HFFc6 (cell line): ENCODE data around the gene KLK5. TPM values are rescaled to one million over a fixed set of nuclear protein-coding genes. Genes with fewer than 3 reads are reported as not detected.
"Not testable (repeated sequence)": the region's sequence is repeated elsewhere in the genome, so short reads cannot be mapped to it uniquely, and the experiment has no call there.

Experiments
- DNase-seq: peaks from one replicate; pipeline ENCODE4 v3.0.0-alpha.2; 2018
- H3K27ac Mint-ChIP-seq: 2 replicates; pipeline ENCODE4 v1.8.0; 2020; ENCODE audit warnings: mild to moderate bottlenecking, mixed read lengths
- H3K27me3 Mint-ChIP-seq: 2 replicates; pipeline ENCODE4 v1.8.0; 2021; ENCODE audit warnings: mild to moderate bottlenecking, moderate library complexity, mixed read lengths; ENCODE audit not compliant: insufficient read depth
- H3K36me3 Mint-ChIP-seq: 2 replicates; pipeline ENCODE4 v1.8.0; 2021; ENCODE audit warnings: low read depth, mixed read lengths
- H3K4me1 Mint-ChIP-seq: 2 replicates; pipeline ENCODE4 v1.8.0; 2020; ENCODE audit warnings: low read depth, mixed read lengths
- H3K4me3 Mint-ChIP-seq: 2 replicates; pipeline ENCODE4 v1.8.0; 2020; ENCODE audit warnings: mild to moderate bottlenecking, moderate library complexity, mixed read lengths
- H3K9me3 Mint-ChIP-seq: 2 replicates; pipeline ENCODE4 v1.8.0; 2020; ENCODE audit warnings: mild to moderate bottlenecking, mixed read lengths
- total RNA-seq, 6 experiments: library from RNA; stranded (reverse); fragmentation: NEBNext Ultra II Directional; extraction: Animal tissue kit (Norgen Biotek cat#: 25700); gene quantifications; 2 replicates in 1 of 6; 3 replicates in 5 of 6; pipeline ENCODE4 v1.2.3, GENCODE V29; 2021
- TF ChIP-seq, protein P1 (sequence below): fragments of 200-600 bp; sonication (generic); IDR thresholded peaks from 2 replicates; pipeline ENCODE4 v1.5.0; 2021; ENCODE audit warnings: antibody characterized with exemption, mild to moderate bottlenecking

KLK5 gene
- total RNA-seq, 6 experiments from 2014 or later, result not detected

DNA sequence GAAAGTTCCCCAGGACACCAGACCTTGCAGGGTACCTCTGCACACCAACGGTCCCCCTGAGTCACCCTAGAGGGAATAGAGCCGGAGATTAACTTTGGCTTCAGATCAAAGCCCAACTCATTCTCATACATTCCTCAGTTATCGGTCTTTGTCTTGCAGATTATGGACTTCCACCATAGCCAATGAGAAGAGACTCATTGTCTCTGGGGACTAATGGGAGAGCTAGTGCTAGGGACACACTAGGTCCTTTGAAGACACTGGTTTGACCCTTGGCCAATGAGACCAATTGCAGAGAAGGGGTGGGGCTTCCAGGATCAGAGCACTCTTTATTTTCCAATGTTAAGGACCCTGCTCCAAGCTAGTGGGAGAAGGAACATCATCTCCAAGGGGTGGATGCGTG lies 24.8 kb upstream of the KLK5 start:
- Mint-ChIP-seq H3K4me1 (no peaks in the 10 kb centered on the region), H3K4me3 (no peak overlapping the region), H3K36me3 (peaks cover 4% of the 10 kb centered on the region; the same call in 1 of the 2 replicates), H3K9me3 (peaks cover 19% of the 10 kb centered on the region), H3K27me3 (peaks cover 7% of the 10 kb centered on the region; the same call in 1 of the 2 replicates), H3K27ac (no peak overlapping the region)
- no peak for DNase-seq
- TF ChIP-seq, protein P1, sequence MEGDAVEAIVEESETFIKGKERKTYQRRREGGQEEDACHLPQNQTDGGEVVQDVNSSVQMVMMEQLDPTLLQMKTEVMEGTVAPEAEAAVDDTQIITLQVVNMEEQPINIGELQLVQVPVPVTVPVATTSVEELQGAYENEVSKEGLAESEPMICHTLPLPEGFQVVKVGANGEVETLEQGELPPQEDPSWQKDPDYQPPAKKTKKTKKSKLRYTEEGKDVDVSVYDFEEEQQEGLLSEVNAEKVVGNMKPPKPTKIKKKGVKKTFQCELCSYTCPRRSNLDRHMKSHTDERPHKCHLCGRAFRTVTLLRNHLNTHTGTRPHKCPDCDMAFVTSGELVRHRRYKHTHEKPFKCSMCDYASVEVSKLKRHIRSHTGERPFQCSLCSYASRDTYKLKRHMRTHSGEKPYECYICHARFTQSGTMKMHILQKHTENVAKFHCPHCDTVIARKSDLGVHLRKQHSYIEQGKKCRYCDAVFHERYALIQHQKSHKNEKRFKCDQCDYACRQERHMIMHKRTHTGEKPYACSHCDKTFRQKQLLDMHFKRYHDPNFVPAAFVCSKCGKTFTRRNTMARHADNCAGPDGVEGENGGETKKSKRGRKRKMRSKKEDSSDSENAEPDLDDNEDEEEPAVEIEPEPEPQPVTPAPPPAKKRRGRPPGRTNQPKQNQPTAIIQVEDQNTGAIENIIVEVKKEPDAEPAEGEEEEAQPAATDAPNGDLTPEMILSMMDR, result no peak

DNA sequence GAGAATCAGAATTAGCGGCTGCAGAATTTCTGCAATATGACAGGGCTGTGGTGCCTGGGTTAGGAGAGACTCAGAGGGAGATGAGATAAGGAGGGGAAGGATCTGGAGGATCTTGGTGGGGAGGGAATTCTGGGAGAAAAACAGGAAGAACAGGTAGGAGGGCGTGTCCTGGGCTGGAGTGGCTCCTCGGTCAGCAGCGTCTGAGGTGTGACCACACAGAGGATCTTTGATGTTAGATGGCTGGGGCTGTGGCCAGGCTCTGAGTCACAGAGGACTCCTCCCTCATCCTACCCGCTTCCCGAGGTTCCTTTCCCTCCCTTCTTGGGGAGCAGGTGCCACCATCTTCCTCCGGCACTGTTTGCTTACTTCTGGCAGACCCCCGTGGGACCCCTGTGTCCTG lies 22.9 kb upstream of the KLK5 start:
- no peak overlapping the region for H3K27ac Mint-ChIP-seq
- H3K9me3 Mint-ChIP-seq, result peaks cover 17% of the 10 kb centered on the region

DNA sequence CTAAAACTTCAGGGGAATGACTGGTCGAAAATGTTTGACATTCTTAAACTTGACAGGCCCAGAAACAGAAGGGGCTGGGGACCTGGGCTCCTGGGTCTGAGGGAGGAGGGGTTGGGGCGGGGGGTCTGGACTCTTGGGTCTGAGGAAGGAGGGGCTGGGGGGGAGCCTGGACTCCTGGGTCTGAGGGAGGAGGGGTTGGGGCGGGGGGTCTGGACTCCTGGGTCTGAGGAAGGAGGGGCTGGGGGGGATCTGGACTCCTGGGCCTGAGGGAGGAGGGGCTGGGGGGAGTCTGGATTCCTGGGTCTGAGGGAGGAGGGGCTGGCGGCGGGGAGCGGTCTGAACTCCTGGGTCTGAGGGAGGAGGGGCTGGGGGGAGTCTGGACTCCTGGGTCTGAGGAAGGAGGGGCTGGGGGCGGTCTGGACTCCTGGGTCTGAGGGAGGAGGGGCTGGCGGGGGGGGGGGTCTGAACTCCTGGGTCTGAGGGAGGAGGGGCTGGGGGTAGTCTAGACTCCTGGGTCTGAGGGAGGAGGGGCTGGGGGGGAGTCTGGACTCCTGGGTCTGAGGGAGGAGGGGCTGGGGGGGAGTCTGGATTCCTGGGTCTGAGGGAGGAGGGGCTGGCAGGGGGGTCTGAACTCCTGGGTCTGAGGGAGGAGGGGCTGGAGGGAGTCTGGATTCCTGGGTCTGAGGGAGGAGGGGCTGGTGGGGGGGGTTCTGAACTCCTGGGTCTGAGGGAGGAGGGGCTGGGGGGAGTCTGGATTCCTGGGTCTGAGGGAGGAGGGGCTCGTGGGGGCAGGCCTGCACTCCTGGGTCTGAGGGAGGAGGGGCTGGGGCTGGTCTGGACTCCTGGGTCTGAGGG lies 22.1 kb upstream of the KLK5 start:
- Mint-ChIP-seq H3K27ac (no peak overlapping the region), H3K4me1 (no peaks in the 10 kb centered on the region), H3K9me3 (peaks cover 23% of the 10 kb centered on the region), H3K36me3 (peaks cover 6% of the 10 kb centered on the region), H3K4me3 (no peak overlapping the region), H3K27me3 (peaks cover 6% of the 10 kb centered on the region; the same call in 1 of the 2 replicates)
- DNase-seq, result no peak
- TF ChIP-seq, protein P1, result no peak

More for the DNA sequence above, 22.9 kb upstream of the KLK5 start:
- Mint-ChIP-seq H3K36me3 (peaks cover under 1% of the 10 kb centered on the region), H3K4me1 (no peaks in the 10 kb centered on the region), H3K4me3 (no peak overlapping the region), H3K27me3 (peaks cover 6% of the 10 kb centered on the region; the same call in 1 of the 2 replicates)
- TF ChIP-seq, protein P1, result no peak
- DNase-seq, result no peak

DNA sequence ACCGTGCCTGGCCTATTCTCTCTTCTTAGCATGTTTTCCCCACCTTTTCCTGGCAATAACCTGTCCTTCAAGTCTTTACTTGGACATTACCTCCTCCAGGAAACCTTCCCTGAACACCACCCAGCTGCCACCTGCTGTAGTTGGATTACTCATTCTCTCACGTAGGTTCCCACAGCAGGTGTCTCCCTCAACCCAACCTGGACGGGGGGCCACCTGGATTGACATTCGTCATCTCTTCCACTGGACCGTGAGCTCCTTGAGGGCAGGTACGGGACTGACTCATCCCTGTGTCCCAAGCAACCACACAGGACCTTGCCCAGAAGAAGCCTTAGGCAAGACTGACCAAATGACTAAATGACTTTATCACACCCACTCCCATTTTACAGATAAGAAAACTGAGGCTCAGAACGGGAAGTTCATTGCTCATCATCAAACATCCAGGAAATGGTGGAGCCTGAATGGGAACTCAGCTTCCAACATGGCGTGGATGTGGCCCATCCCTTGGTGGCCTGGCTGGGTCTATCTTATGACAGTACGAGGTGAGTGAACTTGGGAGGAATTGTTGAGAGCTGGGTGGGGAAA lies 20.0 kb upstream of the KLK5 start:
- H3K27me3 Mint-ChIP-seq, result peaks cover 8% of the 10 kb centered on the region
- H3K9me3 Mint-ChIP-seq, result peaks cover 27% of the 10 kb centered on the region
- no peak for DNase-seq
- no peak overlapping the region for H3K4me3 Mint-ChIP-seq
- H3K27ac Mint-ChIP-seq, result no peak overlapping the region
- peaks cover 6% of the 10 kb centered on the region for H3K36me3 Mint-ChIP-seq
- TF ChIP-seq, protein P1, result no peak
- no peaks in the 10 kb centered on the region for H3K4me1 Mint-ChIP-seq

DNA sequence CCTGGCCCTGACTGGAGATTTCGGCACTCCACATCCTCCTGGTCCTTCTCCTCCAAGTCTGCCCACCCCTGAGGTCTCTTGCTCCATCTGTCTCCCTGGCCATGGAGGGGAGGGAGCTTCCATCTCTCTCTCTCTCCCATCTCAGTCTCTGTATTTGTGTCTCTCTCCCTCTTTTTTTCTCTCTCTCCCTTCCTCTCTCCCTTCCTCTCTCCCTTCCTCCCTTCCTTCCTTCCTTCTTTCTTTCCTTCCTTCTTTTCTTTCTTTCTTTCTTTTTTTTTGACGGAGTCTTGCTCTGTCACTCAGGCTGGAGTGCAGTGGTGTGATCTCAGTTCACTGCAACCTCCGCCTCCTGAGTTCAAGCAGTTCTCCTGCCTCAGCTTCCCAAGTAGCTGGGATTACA lies 17.0 kb upstream of the KLK5 start:
- H3K27me3 Mint-ChIP-seq, result peaks cover 13% of the 10 kb centered on the region
- H3K9me3 Mint-ChIP-seq, result peaks cover 43% of the 10 kb centered on the region
- not testable (repeated sequence) for DNase-seq, H3K36me3 Mint-ChIP-seq, H3K4me1 Mint-ChIP-seq, H3K27ac Mint-ChIP-seq, H3K4me3 Mint-ChIP-seq

DNA sequence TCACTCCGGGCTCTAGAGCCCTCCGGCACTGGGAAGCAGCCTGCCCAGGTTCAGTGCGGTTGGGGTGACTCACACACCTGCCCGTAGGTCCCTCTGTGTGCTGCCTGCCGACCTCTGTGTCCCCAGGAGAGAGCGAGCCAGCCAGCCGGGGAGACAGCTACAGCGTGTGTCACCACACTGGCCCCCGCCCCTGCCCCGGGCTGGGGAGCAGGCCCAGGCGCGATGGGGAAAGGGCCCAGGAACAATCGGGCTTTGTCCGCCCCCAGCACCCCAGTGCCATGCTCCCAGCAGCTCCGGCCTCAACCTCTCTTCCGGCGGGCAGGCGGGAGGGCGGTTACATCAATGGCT lies 16.5 kb upstream of the KLK5 start, which contains the start of gene KLK6:
KLK6 (minus strand) TSS at position 179 of the 348 bp plus-strand sequence. CDS start 1,487 bp downstream, outside the sequence.
- no peak for DNase-seq
- H3K27ac Mint-ChIP-seq, result no peak within 1 kb of the TSS
- no peak within 1 kb of the TSS for H3K4me3 Mint-ChIP-seq
- H3K27me3 Mint-ChIP-seq, result peaks cover 13% of the 10 kb centered on the region
- H3K36me3 Mint-ChIP-seq, result peaks cover 6% of the 10 kb centered on the region
- TF ChIP-seq, protein P1, result no peak
- no peaks in the 10 kb centered on the region for H3K4me1 Mint-ChIP-seq
- H3K9me3 Mint-ChIP-seq, result peaks cover 40% of the 10 kb centered on the region
